ENCODE measurements around the gene LAMC1. TPM values are rescaled to one million over a fixed set of nuclear protein-coding genes. Genes with fewer than 3 reads are reported as not detected.

Gene LAMC1
- total RNA-seq, 1 donor from 2014 or later: 162 TPM

DNA sequence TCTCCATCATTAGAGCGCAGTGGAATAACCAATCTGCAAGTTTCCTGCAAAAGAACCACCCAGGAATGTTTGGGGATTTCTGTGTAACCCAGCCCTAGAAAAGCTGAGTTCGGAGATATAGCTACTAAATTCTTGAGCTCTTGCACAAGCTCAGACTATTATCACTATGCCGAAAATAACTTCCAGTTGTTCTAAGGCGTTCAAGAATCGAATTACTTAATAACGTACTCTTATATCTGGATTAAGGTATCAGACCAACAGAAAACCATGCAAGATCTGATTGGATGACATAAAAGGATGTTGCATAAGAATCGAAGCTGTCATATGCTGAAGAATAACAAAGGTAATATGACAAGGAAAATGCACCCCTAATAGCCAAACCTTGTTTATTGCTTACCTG, 155.3 kb downstream of the LAMC1 start:
- TF ChIP-seq, protein P1, sequence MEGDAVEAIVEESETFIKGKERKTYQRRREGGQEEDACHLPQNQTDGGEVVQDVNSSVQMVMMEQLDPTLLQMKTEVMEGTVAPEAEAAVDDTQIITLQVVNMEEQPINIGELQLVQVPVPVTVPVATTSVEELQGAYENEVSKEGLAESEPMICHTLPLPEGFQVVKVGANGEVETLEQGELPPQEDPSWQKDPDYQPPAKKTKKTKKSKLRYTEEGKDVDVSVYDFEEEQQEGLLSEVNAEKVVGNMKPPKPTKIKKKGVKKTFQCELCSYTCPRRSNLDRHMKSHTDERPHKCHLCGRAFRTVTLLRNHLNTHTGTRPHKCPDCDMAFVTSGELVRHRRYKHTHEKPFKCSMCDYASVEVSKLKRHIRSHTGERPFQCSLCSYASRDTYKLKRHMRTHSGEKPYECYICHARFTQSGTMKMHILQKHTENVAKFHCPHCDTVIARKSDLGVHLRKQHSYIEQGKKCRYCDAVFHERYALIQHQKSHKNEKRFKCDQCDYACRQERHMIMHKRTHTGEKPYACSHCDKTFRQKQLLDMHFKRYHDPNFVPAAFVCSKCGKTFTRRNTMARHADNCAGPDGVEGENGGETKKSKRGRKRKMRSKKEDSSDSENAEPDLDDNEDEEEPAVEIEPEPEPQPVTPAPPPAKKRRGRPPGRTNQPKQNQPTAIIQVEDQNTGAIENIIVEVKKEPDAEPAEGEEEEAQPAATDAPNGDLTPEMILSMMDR (conservative IDR thresholded peaks at IDR 0.05; ENCODE audit: low read depth, low read length): no peak
- H3K4me3 ChIP-seq (ENCODE audit: low read depth, low read length): no peak overlapping the region
- DNase-seq (ENCODE audit: low read depth): no peak

DNA sequence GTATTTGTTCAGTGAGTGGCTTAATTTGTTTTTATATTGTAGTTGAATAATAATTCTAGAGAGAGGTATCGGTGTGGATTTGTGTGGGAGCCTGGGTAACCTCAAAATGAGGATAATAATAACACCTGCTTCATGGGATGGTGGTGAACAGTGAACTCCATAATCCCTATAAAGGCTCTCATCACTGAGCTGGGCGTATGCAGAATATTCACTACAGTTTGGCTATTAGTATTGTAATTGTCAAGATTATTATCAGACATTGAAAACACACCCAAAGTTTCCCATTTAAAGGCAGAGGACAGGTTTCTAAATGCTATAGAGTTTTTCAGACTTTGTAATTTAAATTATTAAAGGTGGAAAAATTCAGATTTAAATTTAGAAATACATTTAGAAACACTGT, 155.8 kb downstream of the LAMC1 start:
- TF ChIP-seq, protein P1 (conservative IDR thresholded peaks at IDR 0.05; ENCODE audit: low read depth, low read length): no peak
- H3K4me3 ChIP-seq (ENCODE audit: low read depth, low read length): no peak overlapping the region
- DNase-seq (ENCODE audit: low read depth): no peak

DNA sequence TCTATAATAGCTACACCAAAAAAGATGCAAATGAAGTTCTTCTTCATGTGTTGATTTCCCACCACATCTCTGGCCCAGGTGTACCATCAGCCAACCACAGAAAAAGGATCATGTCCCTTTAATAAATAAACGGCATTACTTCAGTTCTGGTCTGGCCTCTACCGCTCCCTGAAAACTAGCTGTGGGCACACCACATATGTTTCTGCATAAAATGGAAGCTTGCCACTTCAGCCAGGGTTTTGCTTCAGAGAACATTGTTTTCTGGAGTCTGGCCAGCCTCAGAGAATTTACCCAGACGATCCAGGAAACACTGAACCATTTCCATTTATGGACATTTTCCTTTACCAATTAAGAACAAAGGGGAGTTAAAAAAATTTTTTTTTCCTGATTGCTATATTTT, 157.0 kb downstream of the LAMC1 start:
- H3K4me3 ChIP-seq (ENCODE audit: low read depth, low read length): no peak overlapping the region
- DNase-seq (ENCODE audit: low read depth): peak; percentile 80
- TF ChIP-seq, protein P1 (conservative IDR thresholded peaks at IDR 0.05; ENCODE audit: low read depth, low read length): no peak

DNA sequence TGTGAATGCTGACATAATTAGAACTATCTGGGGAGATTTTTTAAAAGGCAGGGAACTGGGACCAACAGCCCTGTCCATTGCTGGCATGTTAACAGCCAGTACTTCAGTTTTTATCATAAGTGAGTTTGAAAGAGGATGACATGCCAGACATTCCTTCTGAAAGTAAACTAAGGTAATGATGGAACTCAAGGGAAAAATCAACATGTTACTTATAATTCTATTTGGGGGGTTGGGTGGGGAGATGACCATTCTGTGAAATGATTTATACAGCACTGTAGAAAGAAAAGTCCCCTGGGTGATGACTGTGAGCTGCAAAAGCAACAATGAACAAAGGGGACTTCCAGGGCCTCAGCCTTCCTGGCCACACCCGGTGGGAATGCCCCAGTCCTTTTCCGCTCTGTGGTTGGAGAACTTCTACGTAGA, 157.4 kb downstream of the LAMC1 start:
- TF ChIP-seq, protein P1 (conservative IDR thresholded peaks at IDR 0.05; ENCODE audit: low read depth, low read length): no peak
- H3K4me3 ChIP-seq (ENCODE audit: low read depth, low read length): no peak overlapping the region
- peak; percentile 93 for DNase-seq (ENCODE audit: low read depth)

DNA sequence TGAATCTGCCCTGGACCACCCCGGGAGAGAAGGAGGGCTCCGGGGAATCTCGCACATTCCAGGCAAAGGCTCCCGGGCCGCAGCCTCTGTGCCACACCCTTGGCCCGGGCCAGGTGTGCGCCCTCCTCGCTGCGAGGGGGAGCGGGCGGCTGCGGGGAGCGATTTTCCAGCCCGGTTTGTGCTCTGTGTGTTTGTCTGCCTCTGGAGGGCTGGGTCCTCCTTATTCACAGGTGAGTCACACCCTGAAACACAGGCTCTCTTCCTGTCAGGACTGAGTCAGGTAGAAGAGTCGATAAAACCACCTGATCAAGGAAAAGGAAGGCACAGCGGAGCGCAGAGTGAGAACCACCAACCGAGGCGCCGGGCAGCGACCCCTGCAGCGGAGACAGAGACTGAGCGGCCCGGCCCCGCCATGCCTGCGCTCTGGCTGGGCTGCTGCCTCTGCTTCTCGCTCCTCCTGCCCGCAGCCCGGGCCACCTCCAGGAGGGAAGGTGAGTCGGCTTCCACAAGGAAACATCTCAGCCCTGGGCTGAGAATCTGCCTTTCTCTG, 162.8 kb downstream of the LAMC1 start, which contains the start of gene LAMC2:
TSS of gene LAMC2 (plus strand) at position 324 of the 550 bp plus-strand sequence. CDS start at position 413, 89 bp downstream.
- TF ChIP-seq, protein P1 (conservative IDR thresholded peaks at IDR 0.05; ENCODE audit: low read depth, low read length): peak; percentile 54
- peak; percentile 76 for DNase-seq (ENCODE audit: low read depth)
- peak within 1 kb of the TSS; percentile 61 for H3K4me3 ChIP-seq (ENCODE audit: low read depth, low read length)

DNA sequence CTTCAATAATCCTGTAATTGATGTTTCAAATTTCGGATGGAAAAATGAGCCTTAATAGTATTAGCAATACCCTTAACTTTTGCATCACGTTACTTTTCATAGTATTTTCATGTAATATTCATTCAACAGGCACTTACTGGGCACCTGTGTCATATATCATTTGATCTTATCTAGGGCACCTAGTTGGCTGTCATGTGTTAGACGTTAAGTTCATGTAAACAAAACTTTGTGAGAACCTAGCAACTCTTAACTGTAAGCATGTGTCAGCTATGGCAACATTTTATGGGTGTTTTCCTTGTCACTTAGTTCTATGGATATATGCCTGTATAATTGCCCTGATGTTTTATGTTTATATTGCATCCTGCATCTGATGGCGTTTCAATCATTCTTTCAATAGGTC, 163.6 kb downstream of the LAMC1 start:
- H3K4me3 ChIP-seq (ENCODE audit: low read depth, low read length): peak overlapping the region; percentile 61
- TF ChIP-seq, protein P1 (conservative IDR thresholded peaks at IDR 0.05; ENCODE audit: low read depth, low read length): no peak
- no peak for DNase-seq (ENCODE audit: low read depth)

DNA sequence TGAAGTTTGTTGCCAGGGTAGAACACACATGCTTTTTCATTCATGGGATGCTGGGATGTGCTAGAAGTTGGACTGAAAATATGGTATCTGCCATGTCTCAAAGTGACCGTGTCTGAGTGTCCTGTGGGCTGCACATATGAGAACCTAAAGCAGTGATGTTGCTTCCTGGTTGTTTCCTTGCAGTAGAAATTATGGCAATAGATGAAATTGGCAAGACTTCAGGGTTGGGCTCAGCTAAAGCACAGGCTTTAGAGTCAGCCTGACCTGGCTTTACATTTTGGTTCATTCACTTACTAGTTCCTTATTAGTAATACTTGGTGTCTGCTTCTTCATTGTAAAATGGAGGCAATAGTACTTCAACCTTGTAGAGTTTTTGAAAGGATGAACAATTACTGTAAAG, 165.0 kb downstream of the LAMC1 start:
- TF ChIP-seq, protein P1 (conservative IDR thresholded peaks at IDR 0.05; ENCODE audit: low read depth, low read length): no peak
- no peak for DNase-seq (ENCODE audit: low read depth)
- H3K4me3 ChIP-seq (ENCODE audit: low read depth, low read length): peak overlapping the region; percentile 61
